ENCODE results near the gene TSACC.

The TSACC gene

GRCh38 chr1:156376146-156376545, 37.8 kb downstream of the TSACC start:
- DNase-seq (ENCODE audit: low read depth): no peak

GRCh38 chr1:156376958-156377919, 38.9 kb downstream of the TSACC start:
- no peak for DNase-seq (ENCODE audit: low read depth)

GRCh38 chr1:156378557-156378956, 40.2 kb downstream of the TSACC start:
- no peak for DNase-seq (ENCODE audit: low read depth)

GRCh38 chr1:156379420-156380165, 41.3 kb downstream of the TSACC start:
- no peak for DNase-seq (ENCODE audit: low read depth)

- DNase-seq (ENCODE audit: low read depth): no peak
Observed at GRCh38 chr1:156382561-156382960, 44.2 kb downstream of the TSACC start.

DNA sequence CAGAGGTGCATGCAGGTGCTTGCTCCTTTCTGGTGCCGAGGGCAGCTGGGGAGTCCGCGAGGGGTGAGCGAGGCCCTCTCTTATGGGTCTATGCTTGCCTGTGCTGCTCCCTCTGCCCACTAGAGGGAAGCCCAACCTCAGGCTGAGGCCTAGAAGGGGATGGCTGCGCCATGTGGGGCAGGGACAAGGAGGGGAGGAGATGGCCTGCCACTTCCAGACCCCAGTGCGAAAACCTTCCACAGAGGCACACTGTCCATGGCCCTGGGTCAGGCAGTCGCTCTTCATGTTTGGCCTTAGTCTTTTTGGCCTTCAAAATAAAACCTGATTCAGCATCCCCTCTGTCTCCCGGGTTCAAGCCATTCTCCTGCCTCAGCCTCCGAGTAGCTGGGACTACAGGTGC, 44.7 kb downstream of the TSACC start:
- DNase-seq (ENCODE audit: low read depth): no peak

GRCh38 chr1:156384007-156384406, 45.7 kb downstream of the TSACC start:
- no peak for DNase-seq (ENCODE audit: low read depth)

DNA sequence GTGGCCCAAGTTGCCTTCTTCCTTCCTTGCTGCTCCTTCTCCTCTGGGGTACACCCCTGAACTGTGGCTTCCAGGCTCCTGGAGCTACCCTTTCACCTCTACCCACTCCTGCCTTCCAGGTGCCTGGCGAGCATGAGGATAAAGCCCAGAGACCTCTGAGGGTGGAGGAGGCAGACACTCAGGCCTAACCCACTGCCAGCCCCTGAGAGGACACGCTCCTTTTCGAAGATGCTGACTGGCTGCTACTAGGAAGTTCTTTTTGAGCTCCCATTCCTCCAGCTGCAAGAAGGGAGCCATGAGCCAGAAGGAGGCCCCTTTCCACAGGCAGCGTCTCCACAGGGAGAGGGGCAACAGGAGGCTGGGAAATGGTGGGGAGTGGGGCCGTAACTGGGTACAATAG, 46.3 kb downstream of the TSACC start:
- DNase-seq (ENCODE audit: low read depth): no peak

- DNase-seq (ENCODE audit: low read depth): no peak
Observed at GRCh38 chr1:156385534-156386031, 47.3 kb downstream of the TSACC start.

DNA sequence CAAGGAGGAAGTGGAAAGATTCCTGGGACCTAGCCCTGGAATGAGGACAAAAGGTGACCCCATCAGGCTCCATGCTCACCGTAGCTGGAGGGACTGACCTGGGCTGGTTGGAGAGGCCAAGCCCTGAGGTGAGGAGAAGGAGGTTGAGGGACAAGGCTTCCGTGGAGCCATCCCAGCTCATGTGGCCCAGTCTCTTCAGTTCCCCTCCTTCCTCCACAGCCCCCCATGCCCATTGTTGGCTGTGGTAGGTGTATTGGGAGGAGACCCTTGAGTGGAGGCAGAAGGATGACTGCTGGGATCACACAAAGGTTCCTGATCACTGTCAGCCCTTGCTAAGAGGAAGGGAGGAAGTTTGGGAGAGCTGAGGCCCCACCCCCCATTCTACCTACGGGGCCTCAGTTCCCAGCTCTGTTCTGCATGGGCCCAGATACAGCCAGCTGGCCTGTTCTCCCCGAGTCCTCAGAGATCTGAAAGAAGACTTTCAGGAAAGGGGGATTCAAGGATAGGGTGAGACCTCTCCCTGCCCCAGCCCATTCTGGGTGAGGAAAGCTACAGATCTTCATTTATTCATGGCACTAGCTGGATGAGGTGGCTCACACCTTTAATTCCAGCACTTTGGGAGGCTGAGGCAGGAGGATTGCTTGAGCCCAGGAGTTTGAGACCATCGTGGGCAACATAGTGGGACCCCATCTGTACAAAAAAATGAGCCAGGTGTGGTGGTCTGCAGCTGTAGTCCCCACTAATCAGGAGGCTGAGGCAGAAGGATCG, 48.0 kb downstream of the TSACC start:
- no peak for DNase-seq (ENCODE audit: low read depth)

DNA sequence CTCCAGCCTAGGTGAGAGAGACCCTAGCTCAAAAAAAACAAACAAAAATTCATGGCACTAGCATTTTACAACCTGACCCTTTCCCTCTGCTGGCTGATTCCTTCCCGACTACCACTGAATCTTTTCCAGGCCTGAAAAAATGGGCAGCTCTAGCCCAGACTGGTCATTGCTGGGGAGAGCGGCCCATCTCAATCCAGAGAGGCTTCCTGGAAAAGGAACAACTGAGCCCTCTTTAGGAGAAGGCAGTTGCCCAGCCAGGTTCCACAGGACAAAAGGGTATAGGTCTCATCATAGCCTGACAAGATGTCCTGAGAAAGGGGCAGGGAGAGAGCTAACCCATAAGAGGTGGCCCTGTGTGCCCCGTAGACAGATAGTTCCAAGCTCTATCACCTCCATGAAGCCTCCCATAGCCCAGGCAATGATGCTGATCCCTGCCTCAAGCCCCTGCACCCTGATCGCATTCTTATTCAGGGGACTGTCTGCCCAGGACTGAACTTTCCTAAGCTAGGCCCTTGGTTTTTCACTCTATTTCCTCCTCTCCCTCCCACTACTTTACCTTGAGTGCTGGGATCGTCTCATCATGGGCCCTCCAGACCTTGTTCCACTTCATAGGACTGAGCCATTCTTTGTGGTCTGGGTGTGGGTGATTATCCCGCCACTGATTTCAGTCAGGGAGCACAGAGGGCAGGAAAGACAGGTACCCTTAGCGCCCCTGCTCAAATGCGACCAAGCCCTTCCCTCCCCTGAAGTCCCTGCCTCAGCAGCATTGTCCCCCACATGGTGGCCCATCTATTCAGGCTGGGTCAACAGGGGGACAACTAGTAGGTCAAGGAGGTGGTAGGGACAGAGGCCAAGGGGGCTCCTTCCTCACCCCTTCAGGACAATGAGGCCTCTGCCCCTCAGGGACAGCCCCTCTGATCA, 48.9 kb downstream of the TSACC start:
- no peak for DNase-seq (ENCODE audit: low read depth)

DNA sequence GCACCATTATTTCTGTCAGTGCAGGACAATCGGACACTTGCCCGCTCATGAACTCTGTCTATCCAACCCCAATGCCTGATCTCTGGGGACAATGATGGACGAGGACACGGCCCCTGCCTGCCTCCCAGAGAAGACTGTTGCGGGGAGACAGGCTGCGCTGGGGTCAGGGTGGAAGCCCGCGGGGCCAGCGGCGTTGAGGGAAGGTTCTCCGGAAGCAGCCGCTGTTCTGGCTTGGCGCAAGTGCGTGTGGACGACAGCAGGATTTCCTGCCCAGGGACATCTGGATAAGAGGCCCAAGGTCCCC, 49.5 kb downstream of the TSACC start:
- no peak for DNase-seq (ENCODE audit: low read depth)

- no peak for DNase-seq (ENCODE audit: low read depth)
Observed at GRCh38 chr1:156388174-156389137, 50.1 kb downstream of the TSACC start.

- no peak for DNase-seq (ENCODE audit: low read depth)
Observed at GRCh38 chr1:156389311-156389710, 51.0 kb downstream of the TSACC start.

DNA sequence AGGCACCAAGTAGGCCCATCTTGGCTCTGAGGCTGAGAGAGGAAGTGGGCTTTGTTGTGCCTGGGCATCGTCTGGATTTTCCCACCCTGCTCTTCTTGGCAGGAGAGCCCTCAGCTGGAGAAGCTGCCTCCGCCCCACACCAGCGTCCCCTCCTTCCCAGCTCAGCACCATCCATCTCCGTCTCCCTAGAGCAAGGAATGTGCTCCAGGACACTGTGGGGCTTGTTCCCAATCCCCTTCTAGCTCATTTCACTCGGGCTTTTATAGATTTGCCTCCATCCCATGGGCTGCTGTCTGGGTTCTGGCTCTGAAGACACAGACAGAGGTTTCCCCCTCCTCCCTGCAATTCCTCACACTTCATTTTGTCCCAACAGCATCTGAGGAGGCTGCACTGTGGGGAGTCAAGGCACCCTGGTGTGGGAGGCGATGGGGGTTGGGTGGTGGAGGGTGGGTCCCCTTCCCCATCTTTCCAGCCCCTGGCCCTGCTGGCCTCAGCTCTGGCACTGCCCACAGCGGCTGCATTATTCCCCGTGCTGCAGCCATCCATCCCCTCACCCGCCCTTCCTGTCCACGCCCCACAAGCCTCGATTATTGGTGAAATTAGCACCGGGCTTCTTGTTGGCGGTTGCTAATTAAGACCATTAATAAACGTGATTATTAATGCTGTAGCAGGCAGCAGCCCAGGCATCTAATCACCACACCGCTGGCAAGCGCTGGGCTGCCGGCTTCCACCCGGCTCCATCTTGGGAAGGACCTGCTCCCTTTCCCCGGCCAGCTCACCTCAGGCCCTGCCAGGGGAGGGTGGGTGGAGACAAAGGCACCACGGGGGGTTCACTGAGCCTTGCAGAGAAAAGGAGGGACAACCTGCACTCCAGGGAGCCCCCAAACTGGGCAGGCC, 52.4 kb downstream of the TSACC start:
- no peak for DNase-seq (ENCODE audit: low read depth)

GRCh38 chr1:156391366-156391677, 53.0 kb downstream of the TSACC start:
- DNase-seq (ENCODE audit: low read depth): no peak

DNA sequence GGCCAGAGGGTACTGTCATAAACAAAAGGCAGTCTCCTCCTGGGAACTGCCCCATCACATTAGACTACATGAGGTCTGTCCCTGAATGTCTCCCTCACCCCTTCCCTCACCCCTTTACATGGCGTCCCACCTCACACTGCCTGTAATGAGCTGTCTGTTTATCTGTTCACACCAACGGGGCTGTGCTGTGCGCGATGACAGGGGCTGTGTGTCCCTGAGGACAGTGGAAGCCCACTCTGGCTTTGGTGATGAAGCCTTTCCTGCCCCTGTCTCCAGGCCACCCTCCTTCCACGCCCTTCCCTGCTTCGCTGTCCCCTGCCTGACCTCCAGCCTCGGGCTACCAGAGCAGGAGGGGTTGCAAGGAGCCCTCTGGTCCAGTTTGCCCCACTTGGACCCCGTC, 53.4 kb downstream of the TSACC start:
- DNase-seq (ENCODE audit: low read depth): no peak

GRCh38 chr1:156392452-156392853, 54.1 kb downstream of the TSACC start:
- no peak for DNase-seq (ENCODE audit: low read depth)

DNA sequence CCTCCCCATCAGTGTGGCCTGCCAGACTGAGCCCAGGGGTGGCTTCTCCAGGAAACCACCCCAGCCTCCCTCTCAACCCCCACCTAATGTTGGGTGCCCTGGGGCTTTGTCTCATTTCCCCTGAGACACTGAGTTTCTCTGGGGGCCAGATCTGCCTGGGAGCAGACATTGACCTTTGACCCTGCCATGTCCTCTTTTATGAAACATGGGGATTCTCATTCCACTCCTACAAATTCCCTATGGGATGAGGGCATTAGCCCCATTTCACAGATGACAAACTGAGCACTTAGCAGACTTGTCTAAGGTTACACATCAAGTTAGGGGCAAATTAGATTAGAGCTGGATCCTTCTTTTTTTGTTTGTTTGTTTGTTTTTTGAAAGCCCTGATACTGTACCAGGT, 54.8 kb downstream of the TSACC start:
- no peak for DNase-seq (ENCODE audit: low read depth)
